Mesodermal cell (in vitro differentiated cells): ENCODE measurements around the gene KIF25.
"Not testable (repeated sequence)": the region's sequence is repeated elsewhere in the genome, so short reads cannot be mapped to it uniquely, and the experiment has no call there.

Source experiments
- H3K27ac ChIP-seq: 2 replicates; pipeline ENCODE4 v1.7.0; 2013; ENCODE audit warnings: mild to moderate bottlenecking, low read depth, low read length, moderate library complexity; ENCODE audit not compliant: severe bottlenecking
- H3K36me3 ChIP-seq: 2 replicates; pipeline ENCODE4 v1.7.1; 2013; ENCODE audit warnings: mild to moderate bottlenecking, low read length, moderate library complexity; ENCODE audit not compliant: control insufficient read depth, insufficient read depth
- H3K4me1 ChIP-seq: one replicate; pipeline ENCODE4 v1.7.1; 2013; ENCODE audit warnings: mild to moderate bottlenecking, low read length; ENCODE audit not compliant: insufficient read depth, control insufficient read depth, poor library complexity, severe bottlenecking
- H3K4me3 ChIP-seq: 2 replicates; pipeline ENCODE4 v1.7.0; 2013; ENCODE audit warnings: low read length, control low read depth, mild to moderate bottlenecking; ENCODE audit not compliant: insufficient read depth, poor library complexity, severe bottlenecking; ENCODE audit errors: extremely low read depth
- H3K9me3 ChIP-seq: 2 replicates; pipeline ENCODE4 v1.7.1; 2013; ENCODE audit warnings: mild to moderate bottlenecking, low read length, moderate library complexity; ENCODE audit not compliant: control insufficient read depth
- WGBS, 2 experiments: methylation state at CpG; one replicate each; pipeline ENCODE4 v1.1.5; 2013; ENCODE audit warnings: missing lambda C conversion rate in 2 of 2; ENCODE audit not compliant: insufficient coverage in 2 of 2; 5-methylcytosine and 5-hydroxymethylcytosine counted together

Gene KIF25

DNA sequence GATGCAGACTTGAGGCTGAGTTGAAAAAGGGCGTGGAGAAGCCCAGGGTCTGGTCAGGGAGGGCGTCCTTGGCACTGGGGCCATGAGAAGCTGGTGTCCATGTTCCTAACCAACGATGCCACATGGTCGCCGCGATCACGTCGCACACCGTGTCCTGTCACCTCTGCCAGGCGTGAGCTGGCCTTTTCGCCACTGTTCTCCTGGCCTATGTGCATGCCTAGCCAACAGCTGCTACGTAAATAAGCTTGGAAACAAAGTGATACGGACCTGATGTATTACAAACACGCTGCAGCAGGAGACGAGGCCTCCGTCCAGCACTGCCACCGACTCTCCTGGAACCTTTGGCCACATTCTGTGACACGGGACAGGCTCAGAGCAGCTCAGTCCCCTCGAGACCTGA is 22.0 kb upstream of the KIF25 start:
- Histone ChIP-seq H3K27ac (no peak overlapping the region), H3K9me3 (no peaks in the 10 kb centered on the region), H3K36me3 (peaks cover 23% of the 10 kb centered on the region), H3K4me3 (no peak overlapping the region), H3K4me1 (peaks cover 6% of the 10 kb centered on the region)
- 95 to 96% methylated on average over 17 to 18 of the region's 19 CpGs for WGBS, 2 experiments

DNA sequence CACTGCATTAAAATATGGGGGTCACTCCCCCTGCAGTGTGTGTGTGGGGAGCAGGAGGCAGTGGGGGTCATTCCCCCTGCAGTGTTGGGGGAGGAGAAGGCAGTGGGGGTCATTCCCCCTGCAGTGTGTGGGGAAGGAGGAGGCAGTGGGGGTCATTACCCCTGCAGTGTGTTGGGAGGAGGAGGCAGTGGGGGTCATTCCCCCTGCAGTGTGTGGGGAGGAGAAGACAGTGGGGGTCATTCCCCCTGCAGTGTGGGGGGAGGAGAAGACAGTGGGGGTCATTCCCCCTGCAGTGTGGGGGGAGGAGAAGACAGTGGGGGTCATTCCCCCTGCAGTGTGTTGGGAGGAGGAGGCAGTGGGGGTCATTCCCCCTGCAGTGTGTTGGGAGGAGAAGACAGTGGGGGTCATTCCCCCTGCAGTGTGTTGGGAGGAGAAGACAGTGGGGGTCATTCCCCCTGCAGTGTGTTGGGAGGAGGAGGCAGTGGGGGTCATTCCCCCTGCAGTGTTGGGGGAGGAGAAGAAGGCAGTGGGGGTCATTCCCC is 21.3 kb upstream of the KIF25 start:
- H3K9me3 ChIP-seq, H3K4me3 ChIP-seq, H3K27ac ChIP-seq: not testable (repeated sequence)
- Histone ChIP-seq H3K36me3 (peaks cover 16% of the 10 kb centered on the region), H3K4me1 (peaks cover 12% of the 10 kb centered on the region)

DNA sequence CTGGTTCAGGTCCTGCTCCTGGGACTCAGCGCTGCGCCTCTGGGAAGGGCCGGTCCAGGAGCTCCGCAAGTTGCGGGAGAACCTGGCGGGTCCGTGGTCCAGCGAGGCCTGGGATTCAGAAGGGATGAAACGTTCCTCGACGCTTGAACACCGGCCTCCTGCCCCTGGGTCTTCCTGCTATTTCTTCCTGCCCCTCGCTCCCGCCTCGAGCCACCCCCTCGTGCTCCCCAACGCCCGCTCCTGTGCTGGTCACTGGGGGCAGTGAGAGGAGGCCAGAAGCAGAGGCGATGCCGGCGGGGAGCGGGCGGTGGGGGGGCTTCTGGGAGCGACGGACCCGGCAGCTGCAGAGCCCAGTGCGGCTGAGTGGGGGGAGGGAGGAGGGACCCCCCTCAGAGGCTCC is 20.8 kb upstream of the KIF25 start:
- Histone ChIP-seq H3K4me1 (peaks cover 12% of the 10 kb centered on the region), H3K27ac (no peak overlapping the region), H3K9me3 (no peaks in the 10 kb centered on the region), H3K36me3 (peaks cover 11% of the 10 kb centered on the region), H3K4me3 (no peak overlapping the region)
- 92 to 98% methylated on average over 12 to 26 of the region's 27 CpGs for WGBS, 2 experiments

DNA sequence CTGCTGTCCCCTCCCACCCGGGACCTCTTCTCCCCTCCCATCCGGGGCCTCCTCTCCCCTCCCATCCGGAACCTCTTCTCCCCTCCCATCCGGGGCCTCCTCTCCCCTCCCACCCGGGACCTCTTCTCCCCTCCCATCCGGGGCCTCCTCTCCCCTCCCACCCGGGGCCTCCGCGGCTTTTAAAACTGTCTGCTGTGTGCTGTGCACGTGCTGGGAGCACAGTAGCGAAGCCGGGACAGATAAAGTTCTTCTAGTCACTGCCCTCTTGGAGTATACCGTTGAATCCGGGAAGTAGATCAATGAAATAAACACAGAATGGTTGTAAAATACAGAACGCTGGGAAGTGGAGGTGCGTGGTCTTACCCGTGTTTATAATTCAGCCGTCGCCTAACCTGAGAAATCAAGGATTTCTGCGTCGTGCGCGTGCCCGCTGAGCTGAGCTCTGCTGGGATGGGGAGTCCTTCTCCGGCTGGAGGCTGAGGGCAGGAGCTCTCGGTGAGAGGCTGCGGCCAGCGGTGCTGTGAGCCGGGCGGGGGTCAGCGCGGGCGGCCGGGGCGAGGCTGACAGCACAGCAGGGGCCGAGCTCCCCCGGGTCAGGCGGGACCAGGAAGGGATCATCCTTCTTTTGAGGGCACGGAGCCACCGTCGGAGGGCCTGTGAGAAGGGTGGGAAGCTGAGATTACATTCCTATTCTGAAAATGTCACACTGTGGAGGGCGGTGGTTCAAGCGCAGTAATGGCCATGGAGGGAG is 19.6 kb upstream of the KIF25 start:
- peaks cover 12% of the 10 kb centered on the region for H3K4me1 ChIP-seq
- WGBS, 2 experiments: 97 to 98% methylated on average over 35 to 36 of the region's 43 CpGs
- H3K36me3 ChIP-seq: peaks cover 3% of the 10 kb centered on the region
- H3K4me3 ChIP-seq: no peak overlapping the region
- H3K9me3 ChIP-seq: no peaks in the 10 kb centered on the region
- H3K27ac ChIP-seq: no peak overlapping the region

DNA sequence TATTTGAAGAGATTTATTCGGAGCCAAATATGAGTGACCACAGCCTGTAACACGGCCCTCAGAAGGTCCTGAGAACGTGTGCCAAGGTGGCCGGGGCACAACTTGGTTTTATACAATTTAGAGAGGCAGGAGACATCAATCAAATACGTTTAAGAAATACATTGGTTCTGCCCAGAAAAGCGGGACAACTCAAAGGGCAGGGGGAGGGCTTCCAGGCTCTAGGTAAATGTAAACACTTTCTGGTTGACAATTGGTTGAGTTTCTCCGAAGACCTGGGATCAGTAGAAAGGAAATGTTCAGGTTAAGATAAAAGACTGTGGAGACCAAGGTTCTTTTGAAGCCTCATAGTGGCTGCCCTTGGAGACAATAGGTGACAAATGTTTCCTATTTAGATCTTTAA is 18.9 kb upstream of the KIF25 start:
- Histone ChIP-seq H3K27ac (no peak overlapping the region), H3K9me3 (no peaks in the 10 kb centered on the region), H3K36me3 (no peaks in the 10 kb centered on the region), H3K4me3 (no peak overlapping the region), H3K4me1 (peaks cover 8% of the 10 kb centered on the region)
- WGBS, 2 experiments: 90 to 92% methylated on average over 7 of the region's 7 CpGs

DNA sequence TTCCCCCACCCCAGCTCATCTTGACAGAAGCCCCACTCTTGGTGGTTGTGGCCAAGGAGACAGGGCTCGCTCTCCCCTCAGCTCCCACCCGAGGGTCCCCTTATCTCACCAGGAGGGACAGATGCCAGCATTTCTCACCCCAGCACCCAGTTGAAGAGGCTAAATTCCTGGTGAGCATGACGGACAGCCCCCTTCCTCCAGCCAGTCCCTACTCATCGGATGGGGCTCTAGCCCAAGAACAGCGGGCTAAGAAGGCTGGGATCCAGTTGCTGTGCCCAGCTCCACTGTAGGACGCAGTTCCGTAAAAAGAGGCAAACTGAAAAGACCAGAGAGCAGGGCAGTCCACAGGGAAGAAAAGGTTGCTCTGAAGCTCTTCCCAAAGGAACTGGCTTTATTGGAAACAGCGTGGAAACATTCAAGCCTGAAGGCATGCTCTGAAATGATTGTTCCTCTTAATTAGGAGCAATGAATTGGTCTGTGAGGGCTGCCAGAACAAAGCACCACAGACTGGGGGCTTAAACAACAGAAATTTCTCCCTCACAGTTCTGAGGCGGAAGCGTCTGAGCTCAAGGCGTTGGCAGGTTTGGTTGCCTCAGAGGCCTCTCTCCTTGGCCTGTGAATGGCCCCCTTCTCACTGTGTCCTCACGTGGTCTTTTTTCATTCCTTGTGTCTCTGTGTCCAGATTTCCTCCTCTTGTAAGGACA is 17.9 kb upstream of the KIF25 start:
- Histone ChIP-seq H3K36me3 (no peaks in the 10 kb centered on the region), H3K9me3 (peaks cover 5% of the 10 kb centered on the region), H3K27ac (no peak overlapping the region), H3K4me3 (no peak overlapping the region), H3K4me1 (peaks cover 8% of the 10 kb centered on the region)
- WGBS, 2 experiments: 92 to 98% methylated on average over 7 to 9 of the region's 12 CpGs

DNA sequence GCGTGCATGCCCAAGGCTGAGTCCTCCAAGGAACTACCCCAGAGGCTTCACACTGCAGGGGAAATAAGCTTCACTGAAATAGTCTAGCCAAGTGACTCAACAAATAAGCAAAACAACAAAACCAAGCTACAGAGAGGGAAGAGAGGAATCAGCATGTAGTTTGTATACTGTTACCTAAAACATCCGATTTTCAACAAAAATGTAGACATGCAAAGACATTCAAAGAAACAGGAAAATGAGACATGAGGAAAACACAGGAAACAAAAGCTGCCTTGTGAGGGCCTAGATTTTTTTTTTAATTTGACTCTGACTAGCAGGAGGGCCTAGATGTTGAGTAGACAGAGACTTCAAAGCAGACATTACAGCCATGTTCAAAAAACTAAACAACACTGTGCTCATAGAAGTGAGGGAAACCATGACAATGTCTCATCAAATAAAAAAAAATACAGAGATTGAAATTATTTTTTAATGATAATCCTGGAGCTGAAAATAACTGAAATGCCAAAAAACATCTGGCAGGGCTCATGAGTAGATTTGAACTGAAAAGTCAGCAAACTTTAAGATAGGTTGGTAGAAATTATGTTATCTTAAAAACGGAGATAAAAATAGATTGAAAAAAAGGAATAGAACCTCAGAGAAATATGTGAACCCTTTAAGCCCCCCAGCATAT is 16.4 kb upstream of the KIF25 start:
- Histone ChIP-seq H3K9me3 (peaks cover 5% of the 10 kb centered on the region), H3K4me1 (peaks cover 8% of the 10 kb centered on the region), H3K4me3 (no peak overlapping the region), H3K36me3 (no peaks in the 10 kb centered on the region), H3K27ac (peak overlapping the region; percentile 55)
- WGBS, 2 experiments: 100% methylated on average over 1 of the region's 3 CpGs; no CpG with 5 or more reads in 1 of the 2 experiments

DNA sequence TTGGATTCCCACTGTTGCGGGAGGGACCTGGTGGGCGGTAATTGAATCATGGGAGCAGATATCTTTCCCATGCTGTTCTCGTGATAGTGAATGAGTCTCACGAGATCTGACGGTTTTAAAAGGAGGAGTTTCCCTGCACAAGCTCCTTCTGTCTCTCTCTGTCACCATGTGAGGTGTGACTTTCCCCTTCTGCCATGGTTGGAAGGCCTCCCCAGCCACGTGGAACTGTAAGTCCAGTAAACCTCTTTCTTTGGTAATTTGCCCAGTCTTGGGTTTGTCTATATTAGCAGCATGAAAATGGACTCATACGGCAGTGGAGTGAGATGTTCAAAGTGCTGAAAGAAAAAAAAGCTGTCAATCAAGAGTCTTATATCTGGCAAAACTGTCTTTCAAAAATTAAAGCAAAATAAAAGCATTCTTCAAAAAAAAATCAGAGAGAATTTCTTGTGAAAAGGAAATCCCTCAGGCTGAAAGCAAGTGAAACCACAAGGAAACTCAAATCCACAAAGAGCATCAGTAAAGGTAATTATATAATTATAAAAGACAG is 15.5 kb upstream of the KIF25 start:
- Histone ChIP-seq H3K4me1 (peaks cover 8% of the 10 kb centered on the region), H3K36me3 (no peaks in the 10 kb centered on the region), H3K4me3 (no peak overlapping the region), H3K27ac (no peak overlapping the region), H3K9me3 (peaks cover 5% of the 10 kb centered on the region)
- WGBS, 2 experiments: 91 to 98% methylated on average over 5 of the region's 7 CpGs

DNA sequence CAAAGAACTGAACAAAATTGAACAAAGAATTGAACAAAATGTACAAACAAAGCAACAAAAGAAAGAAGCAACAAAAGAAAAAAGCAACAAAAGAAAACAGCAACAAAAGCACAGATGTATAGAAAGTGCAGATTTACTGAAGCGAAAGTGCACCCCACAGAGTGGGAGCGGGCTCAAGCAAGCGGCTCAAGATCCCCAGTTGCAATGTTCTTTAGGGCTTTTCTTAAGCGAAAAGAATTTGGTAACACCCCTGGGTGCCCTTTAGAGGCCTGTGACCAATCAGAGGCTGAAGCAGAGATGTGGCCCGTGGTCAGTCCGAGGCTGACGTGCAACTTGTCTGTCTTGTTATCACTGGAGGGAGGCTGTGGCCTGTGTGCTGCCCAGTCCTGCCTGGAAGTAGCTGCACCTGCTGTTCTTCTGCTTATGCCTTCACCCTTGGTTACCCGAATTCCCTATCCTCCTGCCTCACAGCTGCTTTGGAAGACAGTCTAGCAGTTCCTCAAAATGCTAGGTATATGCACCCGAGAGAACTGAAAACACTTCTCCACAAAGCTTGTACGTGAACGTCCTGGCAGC is 13.2 kb upstream of the KIF25 start:
- peaks cover 6% of the 10 kb centered on the region for H3K4me1 ChIP-seq
- 85 to 91% methylated on average over 8 to 10 of the region's 11 CpGs for WGBS, 2 experiments
- H3K27ac ChIP-seq: no peak overlapping the region
- H3K9me3 ChIP-seq: peaks cover 5% of the 10 kb centered on the region
- no peak overlapping the region for H3K4me3 ChIP-seq
- no peaks in the 10 kb centered on the region for H3K36me3 ChIP-seq

DNA sequence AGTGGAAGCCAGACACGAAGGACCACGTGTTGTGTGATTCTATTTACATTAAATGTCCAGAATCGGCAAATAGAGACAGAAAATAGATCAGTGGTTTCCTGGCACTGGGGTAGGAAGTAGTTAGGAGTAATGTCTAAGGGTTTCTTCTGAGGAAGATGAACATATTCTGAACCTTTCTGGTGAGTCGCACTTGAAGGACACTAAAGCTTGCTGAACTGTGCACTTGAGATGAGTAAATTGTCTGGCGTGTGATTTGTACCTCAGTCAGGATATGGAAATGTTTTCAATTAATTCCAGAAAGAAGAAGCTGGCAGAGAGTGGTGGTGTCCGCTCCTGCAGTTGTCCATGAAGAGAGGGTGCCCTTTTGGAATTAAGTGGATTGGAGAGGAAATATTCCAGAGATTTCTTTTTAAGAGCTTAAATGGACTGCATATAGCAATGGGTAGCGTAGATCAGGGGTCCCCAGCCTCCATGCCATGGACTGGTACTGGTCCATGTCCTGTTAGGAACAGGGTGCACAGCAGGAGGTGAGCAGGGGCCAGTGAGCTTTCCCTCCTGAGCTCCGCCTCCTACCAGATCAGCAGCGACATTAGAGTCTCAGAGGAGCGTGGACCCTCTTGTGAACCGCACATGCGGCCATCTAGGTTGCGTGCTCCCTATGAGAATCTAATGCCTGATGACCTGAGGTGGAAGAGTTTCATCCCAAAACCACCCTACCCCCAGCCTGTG is 12.4 kb upstream of the KIF25 start:
- 87 to 89% methylated on average over 7 to 8 of the region's 13 CpGs for WGBS, 2 experiments
- peaks cover 5% of the 10 kb centered on the region for H3K9me3 ChIP-seq

More for the DNA sequence above, 12.4 kb upstream of the KIF25 start:
- Histone ChIP-seq H3K4me3 (no peak overlapping the region), H3K4me1 (peaks cover 6% of the 10 kb centered on the region), H3K27ac (no peak overlapping the region), H3K36me3 (no peaks in the 10 kb centered on the region)
